H9 (cell line): ENCODE data around the gene APLF. TPM values are rescaled to one million over a fixed set of nuclear protein-coding genes. Genes with fewer than 3 reads are reported as not detected.
"Not testable (repeated sequence)": the region's sequence is repeated elsewhere in the genome, so short reads cannot be mapped to it uniquely, and the experiment has no call there.

Source experiments
- DNase-seq: peaks from one replicate; pipeline ENCODE4 v3.0.0-alpha.2; 2017
- H2AFZ ChIP-seq: one replicate; pipeline ENCODE4 v1.6.1; 2013; ENCODE audit warnings: mild to moderate bottlenecking, low read length, control low read depth, moderate library complexity
- H2AK5ac ChIP-seq: 2 replicates; pipeline ENCODE4 v1.6.1; 2013; ENCODE audit warnings: low read length, control low read depth, mixed read lengths; ENCODE audit not compliant: insufficient read length
- H2BK120ac ChIP-seq: one replicate; pipeline ENCODE4 v1.6.1; 2013; ENCODE audit warnings: low read depth, mild to moderate bottlenecking, low read length, control low read depth, inconsistent platforms; ENCODE audit not compliant: poor library complexity, severe bottlenecking
- H2BK12ac ChIP-seq: 2 replicates; pipeline ENCODE4 v1.6.1; 2013; ENCODE audit warnings: low read length, control low read depth, mixed read lengths, low read depth; ENCODE audit not compliant: insufficient read length
- H2BK15ac ChIP-seq: 2 replicates; pipeline ENCODE4 v1.6.1; 2013; ENCODE audit warnings: low read depth, low read length, control low read depth
- H2BK20ac ChIP-seq: one replicate; pipeline ENCODE4 v1.6.1; 2013; ENCODE audit warnings: low read depth, mild to moderate bottlenecking, low read length, control low read depth, inconsistent platforms; ENCODE audit not compliant: poor library complexity, severe bottlenecking
- H2BK5ac ChIP-seq: 2 replicates; pipeline ENCODE4 v1.6.1; 2013; ENCODE audit warnings: low read length, control low read depth, mixed read lengths; ENCODE audit not compliant: insufficient read length
- H3K14ac ChIP-seq: 2 replicates; pipeline ENCODE4 v1.6.1; 2013; ENCODE audit warnings: low read length, control low read depth; ENCODE audit not compliant: insufficient read depth
- H3K18ac ChIP-seq: 2 replicates; pipeline ENCODE4 v1.6.1; 2013; ENCODE audit warnings: low read depth, mild to moderate bottlenecking, mixed read lengths, low read length, control low read depth; ENCODE audit not compliant: insufficient read length
- H3K23ac ChIP-seq: 2 replicates; pipeline ENCODE4 v1.6.1; 2013; ENCODE audit warnings: low read length, control low read depth, mixed read lengths, low read depth; ENCODE audit not compliant: insufficient read length
- H3K23me2 ChIP-seq: 2 replicates; pipeline ENCODE4 v1.6.1; 2013; ENCODE audit warnings: low read depth, mild to moderate bottlenecking, mixed read lengths, low read length, control low read depth; ENCODE audit not compliant: insufficient read length, poor library complexity, severe bottlenecking
- H3K27ac ChIP-seq: 2 replicates; pipeline ENCODE4 v1.5.1; 2013; ENCODE audit warnings: low read length, control low read depth, mixed read lengths, low read depth; ENCODE audit not compliant: insufficient read length
- H3K27me3 ChIP-seq: 2 replicates; pipeline ENCODE4 v1.6.1; 2013; ENCODE audit warnings: low read length, control low read depth, inconsistent platforms; ENCODE audit not compliant: insufficient read depth
- H3K4ac ChIP-seq: 2 replicates; pipeline ENCODE4 v1.6.1; 2013; ENCODE audit warnings: low read depth, mild to moderate bottlenecking, control low read depth, inconsistent platforms, low read length, moderate library complexity
- H3K4me1 ChIP-seq: 2 replicates; pipeline ENCODE4 v1.6.1; 2013; ENCODE audit warnings: low read length, control low read depth, inconsistent platforms; ENCODE audit not compliant: insufficient read depth
- H3K4me2 ChIP-seq: 2 replicates; pipeline ENCODE4 v1.6.1; 2013; ENCODE audit warnings: low read length, control low read depth, mixed read lengths; ENCODE audit not compliant: insufficient read length, insufficient read depth
- H3K56ac ChIP-seq: 2 replicates; pipeline ENCODE4 v1.6.1; 2013; ENCODE audit warnings: low read depth, mild to moderate bottlenecking, mixed read lengths, low read length, control low read depth; ENCODE audit not compliant: insufficient read length
- H3K79me1 ChIP-seq: 2 replicates; pipeline ENCODE4 v1.6.1; 2013; ENCODE audit warnings: low read depth, mild to moderate bottlenecking, moderate library complexity, low read length, control low read depth, inconsistent platforms; ENCODE audit not compliant: insufficient read depth, poor library complexity, severe bottlenecking
- H3K79me2 ChIP-seq: 2 replicates; pipeline ENCODE4 v1.6.1; 2013; ENCODE audit warnings: low read length, control low read depth, inconsistent platforms; ENCODE audit not compliant: insufficient read depth
- H3K9ac ChIP-seq: 2 replicates; pipeline ENCODE4 v1.6.1; 2013; ENCODE audit warnings: low read length, control low read depth, mixed read lengths; ENCODE audit not compliant: insufficient read length; ENCODE audit errors: extremely low read depth
- H3K9me3 ChIP-seq: one replicate; pipeline ENCODE4 v1.6.1; 2013; ENCODE audit warnings: low read depth, low read length, inconsistent platforms; ENCODE audit not compliant: control insufficient read depth
- H3T11ph ChIP-seq: one replicate; pipeline ENCODE4 v1.6.1; 2013; ENCODE audit warnings: mild to moderate bottlenecking, low read length, control low read depth, inconsistent platforms
- H4K20me1 ChIP-seq: one replicate; pipeline ENCODE4 v1.6.1; 2013; ENCODE audit not compliant: control insufficient read depth, insufficient read length, insufficient read depth
- H4K5ac ChIP-seq: 2 replicates; pipeline ENCODE4 v1.6.1; 2013; ENCODE audit warnings: low read depth, mild to moderate bottlenecking, mixed read lengths, low read length, control low read depth; ENCODE audit not compliant: insufficient read length
- H4K8ac ChIP-seq: replicated peaks from 2 replicates; pipeline ENCODE4 v1.6.1; 2013; ENCODE audit warnings: low read length, control low read depth, mixed read lengths, low read depth; ENCODE audit not compliant: insufficient read length
- H4K91ac ChIP-seq: 2 replicates; pipeline ENCODE4 v1.6.1; 2013; ENCODE audit warnings: low read depth, mild to moderate bottlenecking, moderate library complexity, mixed read lengths, low read length, control low read depth; ENCODE audit not compliant: insufficient read length
- H3K27ac Mint-ChIP-seq, 3 experiments: 2 replicates in 2 of 3; 3 replicates in 1 of 3; pipeline ENCODE4 v1.8.0; 2020 to 2021; ENCODE audit warnings: mixed read lengths in 3 of 3, mild to moderate bottlenecking in 1 of 3, moderate library complexity in 1 of 3
- H3K27me3 Mint-ChIP-seq: 2 replicates; pipeline ENCODE4 v1.8.0; 2021; ENCODE audit warnings: low read depth, mild to moderate bottlenecking, moderate library complexity, mixed read lengths
- H3K36me3 Mint-ChIP-seq, 3 experiments: 2 replicates in 2 of 3; 3 replicates in 1 of 3; pipeline ENCODE4 v1.8.0; 2020 to 2021; ENCODE audit warnings: low read depth in 3 of 3, mixed read lengths in 3 of 3; ENCODE audit not compliant: insufficient read depth in 1 of 3
- H3K4me1 Mint-ChIP-seq, 2 experiments: 2 replicates each; pipeline ENCODE4 v1.8.0; 2020; ENCODE audit warnings: mixed read lengths in 2 of 2
- H3K4me3 Mint-ChIP-seq, 2 experiments: 2 replicates in 1 of 2; 3 replicates in 1 of 2; pipeline ENCODE4 v1.8.0; 2020 to 2021; ENCODE audit warnings: mild to moderate bottlenecking in 2 of 2, mixed read lengths in 2 of 2, moderate library complexity in 1 of 2
- H3K9me3 Mint-ChIP-seq, 2 experiments: 2 replicates in 1 of 2; 3 replicates in 1 of 2; pipeline ENCODE4 v1.8.0; 2020; ENCODE audit warnings: mild to moderate bottlenecking in 2 of 2, mixed read lengths in 2 of 2, moderate library complexity in 1 of 2
- CTCF ChIP-seq: fragments of 200-600 bp; sonication (generic); conservative IDR thresholded peaks from 3 replicates; pipeline ENCODE4 v1.8.0; 2021; ENCODE audit warnings: antibody characterized with exemption, mild to moderate bottlenecking
- WGBS: extraction: QIAGEN DNeasy Blood & Tissue Kit; methylation state at CpG from one replicate; pipeline ENCODE4 v1.1.7; 2013; ENCODE audit warnings: missing lambda C conversion rate, low lambda C conversion rate, mixed read lengths; ENCODE audit not compliant: insufficient read length; ENCODE audit errors: extremely low coverage; 5-methylcytosine and 5-hydroxymethylcytosine counted together
- total RNA-seq: library from RNA; stranded (reverse); gene quantifications from 2 replicates; pipeline ENCODE4 v1.2.1, GENCODE V29; 2021

The APLF gene
- total RNA-seq, 1 experiment from 2014 or later = 3.7 TPM

DNA sequence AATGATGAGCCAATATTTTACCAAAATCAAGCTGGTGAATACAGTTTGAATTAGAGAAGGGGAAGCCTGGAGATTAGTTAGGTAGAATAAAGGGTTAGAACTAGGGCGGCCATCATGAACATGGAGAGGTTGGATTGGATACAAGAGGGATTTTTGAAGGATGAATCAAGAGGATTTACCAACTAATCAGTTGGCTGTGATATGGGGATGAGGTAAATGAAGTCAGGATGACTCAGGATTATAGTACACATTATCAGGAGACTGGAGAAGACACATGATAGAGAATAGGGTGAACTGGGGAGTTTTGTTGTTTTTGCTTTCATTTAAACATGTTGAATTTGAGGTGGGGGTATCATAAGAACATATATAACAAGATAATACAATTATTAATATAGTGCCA lies 102.2 kb downstream of the APLF start:
- Histone ChIP-seq H3K9me3 (no peaks in the 10 kb centered on the region), H2BK12ac (no peak overlapping the region), H3K4me1 (no peaks in the 10 kb centered on the region), H3K4me2 (no peak overlapping the region), H2BK20ac (no peak overlapping the region), H3K27me3 (no peaks in the 10 kb centered on the region), H4K5ac (no peak overlapping the region), H3K23me2 (no peaks in the 10 kb centered on the region), H2BK5ac (no peak overlapping the region), H3K79me1 (no peaks in the 10 kb centered on the region), H2BK15ac (no peak overlapping the region), H3K79me2 (no peaks in the 10 kb centered on the region), H3K23ac (no peak overlapping the region), H3T11ph (no peak overlapping the region), H2AK5ac (no peak overlapping the region), H2BK120ac (no peak overlapping the region), H4K8ac (no peak overlapping the region), H3K4ac (no peak overlapping the region), H2AFZ (no peak overlapping the region), H3K18ac (no peak overlapping the region), H3K56ac (no peak overlapping the region), H4K20me1 (no peaks in the 10 kb centered on the region), H3K9ac (no peak overlapping the region), H3K27ac (no peak overlapping the region), H4K91ac (no peak overlapping the region), H3K14ac (no peak overlapping the region)
- Mint-ChIP-seq H3K27me3 (no peaks in the 10 kb centered on the region), H3K4me1 (no peaks in the 10 kb centered on the region), H3K9me3 (peaks cover 0 to 3% of the 10 kb centered on the region in 2 experiments; a peak in 1 of 5 replicates), H3K4me3 (no peak overlapping the region), H3K27ac (no peak overlapping the region), H3K36me3 (no peaks in the 10 kb centered on the region; a peak in 1 of 7 replicates)
- no CpG with 5 or more reads among the region's 1 CpG for WGBS
- TF ChIP-seq CTCF = no peak
- no peak for DNase-seq

DNA sequence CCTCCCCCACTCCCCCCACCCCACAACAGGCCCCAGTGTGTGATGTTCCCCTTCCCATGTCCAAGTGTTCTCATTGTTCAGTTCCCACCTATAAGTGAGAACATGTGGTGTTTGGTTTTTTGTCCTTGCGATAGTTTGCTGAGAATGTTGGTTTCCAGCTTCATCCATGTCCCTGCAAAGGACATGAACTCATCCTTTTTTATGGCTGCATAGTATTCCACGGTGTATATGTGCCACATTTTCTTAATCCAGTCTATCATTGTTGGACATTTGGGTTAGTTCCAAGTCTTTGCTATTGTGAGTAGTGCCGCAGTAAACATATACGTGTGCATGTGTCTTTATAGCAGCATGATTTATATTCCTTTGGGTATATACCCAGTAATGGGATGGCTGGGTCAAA lies 103.0 kb downstream of the APLF start:
- DNase-seq, H3K9me3 ChIP-seq, H2BK120ac ChIP-seq, H4K8ac ChIP-seq, H3K27me3 ChIP-seq, H3K18ac ChIP-seq, H2BK5ac ChIP-seq, H2BK20ac ChIP-seq, H2AK5ac ChIP-seq, H2BK15ac ChIP-seq, H3K23ac ChIP-seq, H3K36me3 Mint-ChIP-seq, H3K4me3 Mint-ChIP-seq, H4K20me1 ChIP-seq, H3K79me1 ChIP-seq, H3K23me2 ChIP-seq, H3K4ac ChIP-seq, H3K79me2 ChIP-seq, H3K9me3 Mint-ChIP-seq, H3K4me1 ChIP-seq, H3K4me2 ChIP-seq, H3K27me3 Mint-ChIP-seq, H3K4me1 Mint-ChIP-seq, H2AFZ ChIP-seq, H2BK12ac ChIP-seq, H4K91ac ChIP-seq, H3K14ac ChIP-seq, H3K27ac ChIP-seq, H3K56ac ChIP-seq, H3T11ph ChIP-seq, H3K27ac Mint-ChIP-seq, H3K9ac ChIP-seq, H4K5ac ChIP-seq: not testable (repeated sequence)
- no CpG with 5 or more reads among the region's 4 CpGs for WGBS
